A549 treated with Mapracorat at 1 μM for 4 hours (cell line): Measurements from ENCODE around the gene CYP4F22. TPM values are rescaled to one million over a fixed set of nuclear protein-coding genes. Genes with fewer than 3 reads are reported as not detected.

Experiments
- total RNA-seq: library from RNA; stranded (reverse); fragments of 200-300 nt; extraction: Qiagen RNA extraction; gene quantifications from 5 replicates; pipeline ENCODE4 v1.2.3, GENCODE V29; 2022

CYP4F22 gene
- 0.08 to 0.31 TPM (median 0.18 TPM) in 5 replicates for total RNA-seq

GRCh38 chr19:15508035-15508710 is at the start of gene CYP4F22:
Gene CYP4F22, plus strand, starts transcription at chr19:15508525. Its CDS starts 16,812 bp downstream, at chr19:15525337.

DNA sequence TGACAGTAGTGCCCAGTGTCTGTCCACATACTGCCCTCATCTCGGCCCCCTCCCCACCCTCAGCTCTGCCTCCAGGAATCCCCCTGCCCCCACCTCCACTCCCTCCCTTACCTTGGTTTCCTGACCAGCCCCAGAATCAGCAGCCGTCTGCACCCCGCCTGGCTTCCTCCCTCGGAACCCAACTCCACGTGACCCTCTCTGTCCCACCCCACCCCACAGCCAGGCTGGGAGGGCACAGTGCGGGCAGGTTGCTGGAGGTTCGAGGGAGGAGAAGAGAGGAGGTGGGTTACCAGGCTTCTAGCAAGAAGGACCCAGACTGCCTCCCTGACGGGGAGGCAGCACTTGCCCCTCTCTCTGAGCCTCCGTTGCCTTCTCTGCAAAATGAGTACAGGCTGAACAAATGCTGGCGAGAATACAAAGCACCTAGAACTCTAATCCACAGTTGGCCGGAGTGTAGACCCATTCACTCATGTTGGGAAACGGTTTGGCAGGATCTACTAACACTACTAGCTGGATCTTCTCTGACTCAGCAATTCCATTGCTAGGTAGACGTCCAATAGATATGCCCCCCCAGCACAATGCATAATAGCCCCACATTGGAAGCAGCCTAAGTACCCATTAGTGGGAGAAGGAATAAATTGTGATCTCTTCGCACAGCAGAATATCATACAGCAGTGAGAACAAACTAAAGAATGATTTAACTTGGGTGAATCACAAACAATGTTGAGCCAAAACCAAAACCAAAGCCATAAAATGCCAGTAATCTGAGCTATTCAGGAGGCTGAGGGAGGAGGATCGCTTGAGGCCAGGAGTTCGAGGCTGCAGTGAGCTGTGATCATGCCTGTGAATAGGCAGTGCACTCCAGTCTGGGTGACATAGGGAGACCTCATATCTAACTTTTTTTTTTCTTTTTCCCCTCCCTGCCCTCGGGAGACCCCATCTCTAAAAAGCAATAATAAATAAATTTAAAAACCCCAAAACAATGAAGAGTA is 43.6 kb upstream of the CYP4F22 start, which contains the start of gene RASAL3:
Gene RASAL3 (minus strand): TSS at position 151 of the 992 bp plus-strand sequence. CDS start 186 bp downstream, outside the sequence.

DNA sequence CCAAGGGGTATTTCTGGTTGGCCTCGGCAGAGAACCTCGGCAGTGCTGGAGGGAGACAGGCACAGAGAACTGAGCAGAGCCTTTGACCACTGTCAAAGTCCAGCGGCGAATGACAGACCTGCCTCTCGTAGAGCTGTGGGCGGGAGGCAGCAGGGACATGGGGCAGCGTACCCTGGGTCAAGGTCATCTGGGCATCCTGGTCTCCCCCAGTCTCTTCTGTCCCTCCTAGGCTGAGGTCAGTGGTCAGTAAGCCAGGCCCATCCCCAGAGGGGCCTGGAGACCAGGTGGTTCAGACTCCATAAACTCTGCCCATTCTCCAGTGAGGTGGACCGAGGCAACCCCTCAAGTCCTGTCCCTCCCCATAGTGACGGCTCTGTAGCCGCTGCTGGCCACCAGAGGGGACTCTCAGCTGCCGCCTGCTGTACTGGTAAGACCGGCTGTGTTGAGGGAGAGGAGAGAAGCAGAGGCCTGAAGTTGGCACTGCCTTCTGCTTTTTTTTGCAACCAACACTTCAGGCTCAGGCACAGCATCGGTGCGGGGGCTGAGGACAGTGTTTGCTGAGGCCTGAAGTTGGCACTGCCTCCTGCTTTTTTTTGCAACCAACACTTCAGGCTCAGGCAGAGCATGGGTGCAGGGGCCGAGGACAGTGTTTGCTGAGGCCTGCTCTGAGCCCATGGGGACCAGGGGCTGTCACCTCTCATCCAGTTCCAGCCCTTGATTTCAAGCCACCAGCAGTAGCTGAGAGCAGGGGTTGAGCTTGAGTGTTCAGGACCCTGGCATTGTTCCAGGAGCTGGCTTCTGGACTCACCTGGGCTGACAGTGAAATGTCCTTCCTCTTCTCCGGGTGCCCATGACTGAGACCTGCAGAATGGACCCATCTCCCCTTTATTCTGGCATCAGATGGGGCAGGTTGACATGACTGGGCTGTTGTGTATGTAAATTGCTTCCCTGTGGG is 28.7 kb upstream of the CYP4F22 start, which contains the start of gene PGLYRP2:
Gene PGLYRP2 (minus strand): TSS at position 111 of the 955 bp plus-strand sequence. CDS start 130 bp downstream, outside the sequence.

Other genes starting within 250 kb of the CYP4F22 start
- 19.5 to 28.3 TPM (median 25.6 TPM) in 5 replicates for gene BRD4, start 176.0 kb upstream of the CYP4F22 start, total RNA-seq
- gene AKAP8, start 128.7 kb upstream of the CYP4F22 start, total RNA-seq, result 15.8 to 20.2 TPM (median 18.9 TPM) in 5 replicates
- 34.9 to 41.3 TPM (median 36.7 TPM) in 5 replicates for gene AKAP8L, start 89.5 kb upstream of the CYP4F22 start, total RNA-seq
- gene WIZ, start 58.6 kb upstream of the CYP4F22 start, total RNA-seq, result 14.3 to 23.6 TPM (median 23.2 TPM) in 5 replicates
- gene RASAL3, start 44.0 kb upstream of the CYP4F22 start, total RNA-seq, result not detected in 5 replicates
- gene PGLYRP2, start 29.0 kb upstream of the CYP4F22 start, total RNA-seq, result 0.06 TPM in 1 of 5 replicates, not detected in the others
- not detected in 5 replicates for gene CYP4F8, start 106.7 kb downstream of the CYP4F22 start, total RNA-seq
- 2.3 to 4.0 TPM (median 3.3 TPM) in 5 replicates for gene CYP4F3, start 132.4 kb downstream of the CYP4F22 start, total RNA-seq
- gene CYP4F12, start 164.6 kb downstream of the CYP4F22 start, total RNA-seq, result 1.7 to 2.1 TPM (median 2.0 TPM) in 5 replicates
- not detected in 5 replicates for gene OR10H2, start 219.5 kb downstream of the CYP4F22 start, total RNA-seq
- gene OR10H3, start 229.5 kb downstream of the CYP4F22 start, total RNA-seq, result not detected in 5 replicates